Measurements from ENCODE around the gene PAX3.

GRCh38 chr2:222214885-222215284 lies 83.9 kb downstream of the PAX3 start:
- TF ChIP-seq CTCF (IDR thresholded peaks at IDR 0.05; ENCODE audit: low read depth, low read length) (no peak), EZH2phosphoT487 (IDR thresholded peaks at IDR 0.05; ENCODE audit: low read depth) (no peak)

All from OCI-LY3 (cell line).